T-helper 1 cell (primary cell): ENCODE data around the gene ZNF311.
"Not testable (repeated sequence)": the region's sequence is repeated elsewhere in the genome, so short reads cannot be mapped to it uniquely, and the experiment has no call there.

Experiments
- DNase-seq, 5 donors: peaks; one replicate each; pipeline ENCODE4 v3.0.0-alpha.2; 2012 to 2020

ZNF311 gene

DNA sequence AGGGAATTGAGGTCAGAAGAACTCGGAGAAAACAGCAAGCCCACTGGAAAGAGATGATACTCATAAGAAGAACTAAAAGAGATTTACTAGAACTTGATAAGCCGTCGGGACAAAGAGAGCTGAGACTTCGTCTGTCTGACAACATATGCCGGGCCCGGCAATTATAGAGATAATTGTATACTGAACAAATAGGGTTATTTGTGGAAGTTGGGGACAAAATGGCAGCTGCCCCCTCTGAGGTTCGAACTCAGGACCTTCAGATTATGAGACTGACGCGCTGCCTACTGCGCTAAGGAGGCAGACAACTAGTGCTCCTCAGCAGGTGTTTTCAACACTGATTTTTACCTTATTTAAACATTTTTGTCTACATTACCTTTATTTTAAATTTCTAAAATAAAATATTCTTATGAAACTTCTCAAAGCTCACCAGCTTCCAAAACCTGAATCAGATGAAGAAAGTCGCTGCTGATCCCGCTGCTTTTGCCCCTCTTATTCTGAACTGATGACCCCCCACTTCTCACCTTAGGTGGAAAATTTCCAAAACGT, 52.0 kb downstream of the ZNF311 start:
- peak in 4 of 5 donors; percentile 20 to 53 (median 40) for DNase-seq

DNA sequence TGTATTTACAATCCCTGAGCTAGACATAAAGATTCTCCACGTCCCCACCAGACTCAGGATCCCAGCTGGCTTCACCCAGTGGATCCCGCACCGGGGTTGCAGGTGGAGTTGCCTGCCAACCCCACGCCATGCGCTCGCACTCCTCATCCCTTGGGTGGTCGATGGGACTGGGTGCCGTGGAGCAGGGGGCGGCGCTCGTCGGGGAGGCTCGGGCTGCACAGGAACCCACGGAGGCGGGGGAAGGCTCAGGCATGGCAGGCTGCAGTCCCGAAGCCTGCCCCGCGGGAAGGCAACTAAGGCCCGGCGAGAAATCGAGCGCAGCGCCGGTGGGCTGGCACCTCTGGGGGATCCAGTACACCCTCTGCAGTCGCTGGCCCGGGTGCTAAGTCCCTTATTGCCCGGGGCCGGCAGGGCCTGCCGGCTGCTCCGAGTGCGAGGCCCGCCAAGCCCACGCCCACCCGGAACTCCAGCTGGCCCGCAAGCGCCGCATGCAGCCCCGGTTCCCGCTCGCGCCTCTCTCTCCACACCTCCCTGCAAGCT, 55.4 kb downstream of the ZNF311 start:
- not testable (repeated sequence) for DNase-seq

DNA sequence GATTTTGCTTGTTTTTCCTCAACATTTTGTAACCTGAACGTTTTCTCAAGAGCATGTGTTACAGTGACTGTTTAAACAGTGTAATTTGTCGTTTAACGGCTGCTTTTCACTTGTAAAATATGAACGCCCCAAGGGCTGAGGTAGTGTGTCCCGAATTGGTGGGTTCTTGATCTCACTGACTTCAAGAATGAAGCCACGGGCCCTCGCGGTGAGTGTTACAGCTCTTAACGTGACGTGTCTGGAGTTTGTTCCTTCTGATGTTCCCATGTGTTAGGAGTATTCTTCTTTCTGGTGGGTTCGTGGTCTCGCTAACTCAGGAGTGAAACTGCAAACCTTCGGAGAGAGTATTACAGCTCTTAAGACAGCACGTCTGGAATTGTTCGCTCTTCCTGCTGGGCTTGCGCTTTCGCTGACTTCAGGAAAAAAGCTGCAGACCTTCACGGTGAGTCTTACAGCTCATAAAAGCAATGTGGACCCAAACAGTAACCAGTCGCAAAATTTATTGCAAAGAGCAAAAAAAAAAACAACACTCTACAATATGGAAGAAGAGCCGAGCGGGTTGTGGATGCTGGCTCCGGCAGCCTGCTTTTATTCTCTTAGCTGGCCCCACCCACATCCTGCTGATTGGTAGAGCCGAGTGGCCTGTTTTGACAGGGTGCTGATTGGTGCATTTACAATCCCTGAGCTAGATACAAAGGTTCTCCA, 56.2 kb downstream of the ZNF311 start:
- no peak for DNase-seq

DNA sequence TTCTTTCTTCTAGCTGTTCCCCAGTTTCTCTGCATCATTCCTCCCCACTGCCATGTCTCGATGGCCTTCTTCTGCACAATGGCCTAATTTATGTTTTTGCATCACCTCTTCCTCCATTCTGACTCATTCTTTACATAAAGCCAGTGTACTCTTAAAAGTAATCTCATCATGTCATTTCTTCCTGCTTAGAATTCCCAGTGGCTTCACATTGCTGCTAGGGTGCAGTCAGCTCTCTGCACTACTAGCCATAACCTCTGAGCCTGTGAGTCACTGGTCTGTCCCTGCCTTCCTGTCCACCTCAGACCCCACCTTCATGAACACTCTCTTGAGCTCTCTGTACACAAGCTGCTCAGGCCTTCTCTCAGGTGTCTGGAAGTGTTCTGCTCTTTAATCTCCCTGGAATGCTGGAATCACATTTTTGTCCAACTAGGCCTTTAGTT, 57.3 kb downstream of the ZNF311 start:
- no peak for DNase-seq

DNA sequence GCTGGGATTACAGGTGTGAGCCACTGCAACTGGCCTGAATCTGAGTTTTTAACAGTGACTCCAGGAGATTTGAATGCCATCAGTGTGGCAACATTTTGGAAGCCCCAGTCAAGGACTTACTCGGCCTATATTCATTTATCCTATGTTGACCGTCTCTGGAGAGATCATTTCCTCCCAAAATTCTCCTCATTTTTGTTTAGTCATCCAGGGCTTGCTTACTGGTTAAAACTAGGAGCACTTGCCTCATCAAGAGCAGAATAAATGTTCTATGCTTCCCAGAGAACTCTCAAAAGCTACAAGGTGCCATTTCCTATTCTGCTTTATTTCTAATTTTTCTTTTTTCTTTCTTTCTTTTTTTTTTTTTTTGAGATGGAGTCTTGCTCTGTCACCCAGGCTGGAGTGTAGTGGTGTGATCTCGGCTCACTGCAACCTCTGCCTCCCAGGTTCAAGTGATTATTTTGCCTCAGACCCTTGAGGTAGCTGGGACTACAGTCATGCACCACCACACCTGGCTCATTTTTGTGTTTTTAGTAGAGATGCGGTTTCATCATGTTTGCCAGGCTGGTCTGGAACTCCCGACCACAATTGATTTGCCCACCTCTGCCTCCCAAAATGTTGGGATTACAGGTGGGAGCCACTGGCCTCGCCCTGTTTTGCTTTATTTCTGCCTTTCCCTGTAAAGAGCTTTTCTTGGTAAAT, 57.9 kb downstream of the ZNF311 start:
- no peak for DNase-seq

DNA sequence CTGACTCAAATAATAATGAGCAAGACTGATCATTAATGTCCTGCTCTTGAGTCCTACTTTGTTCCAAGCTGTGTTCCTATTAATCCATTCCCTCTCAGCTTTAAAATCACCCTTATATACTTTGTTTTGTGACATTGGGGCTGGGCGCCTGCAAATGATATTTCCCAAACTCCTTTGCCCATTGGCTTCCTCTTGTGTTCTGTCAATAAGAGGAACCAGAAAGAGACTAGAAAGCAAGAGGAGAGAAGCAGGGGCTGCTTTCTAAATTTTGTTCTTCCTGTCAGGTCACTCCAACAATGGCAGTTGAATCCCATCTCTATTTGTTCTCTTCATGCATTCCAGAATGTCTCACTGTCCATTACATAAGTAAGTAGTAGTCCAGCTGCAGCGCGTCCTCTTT, 59.8 kb downstream of the ZNF311 start:
- no peak for DNase-seq
